Gastrocnemius medialis (tissue), 4 donors: ENCODE results near the gene ATP6V0D1.

Experiments
- CTCF ChIP-seq, 5 experiments: fragments of 450-650 bp in 3 of 5; fragments of 200-600 bp in 2 of 5; sonication (generic) in 2 of 5; IDR thresholded peaks in 4 of 5; conservative IDR thresholded peaks in 1 of 5; 1 replicate in 4 of 5; 2 replicates in 1 of 5; pipeline ENCODE4 v1.5.1; 2016 to 2019; ENCODE audit warnings: antibody characterized with exemption in 5 of 5, mild to moderate bottlenecking in 3 of 5, moderate library complexity in 3 of 5
- POLR2A ChIP-seq, 2 donors: fragments of 450-650 bp; IDR thresholded peaks; one replicate each; pipeline ENCODE4 v1.6.1; 2017; ENCODE audit warnings: antibody characterized with exemption in 2 of 2, mild to moderate bottlenecking in 2 of 2, moderate library complexity in 2 of 2

- TF ChIP-seq CTCF (IDR thresholded peaks at IDR 0.05 in 4 of 5, conservative IDR thresholded peaks at IDR 0.05 in 1 of 5) (no peak), POLR2A (IDR thresholded peaks at IDR 0.05) (no peak)
Observed at GRCh38 chr16:67393788-67394154, 87.2 kb downstream of the ATP6V0D1 start.
